ENCODE results near the gene ZNF467.

Gene ZNF467

DNA sequence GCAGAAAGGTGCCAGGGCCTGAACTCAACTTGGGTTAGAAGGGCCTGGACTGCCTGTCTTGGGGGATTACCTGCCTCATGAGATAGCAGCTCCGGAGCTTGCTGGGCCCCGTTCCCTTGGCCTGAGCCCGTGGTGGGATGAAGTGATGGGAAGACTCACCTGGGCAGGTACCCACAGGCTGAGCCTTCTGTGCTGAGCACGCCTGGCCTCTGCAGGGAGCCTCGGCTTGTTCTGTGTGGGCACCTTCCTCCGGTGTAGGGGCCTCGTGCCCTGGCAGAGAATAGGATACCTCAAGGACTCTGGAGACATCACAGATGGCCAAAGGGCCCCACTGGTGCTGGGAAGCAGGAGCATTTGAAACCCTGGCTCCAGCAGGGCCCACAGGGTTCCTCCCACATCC is 4.5 kb downstream of the ZNF467 start:
- H3K4me3 ChIP-seq (ENCODE audit: low read depth, low read length): no peak overlapping the region
- no peak for DNase-seq (ENCODE audit: low read depth)
- TF ChIP-seq, protein P1, sequence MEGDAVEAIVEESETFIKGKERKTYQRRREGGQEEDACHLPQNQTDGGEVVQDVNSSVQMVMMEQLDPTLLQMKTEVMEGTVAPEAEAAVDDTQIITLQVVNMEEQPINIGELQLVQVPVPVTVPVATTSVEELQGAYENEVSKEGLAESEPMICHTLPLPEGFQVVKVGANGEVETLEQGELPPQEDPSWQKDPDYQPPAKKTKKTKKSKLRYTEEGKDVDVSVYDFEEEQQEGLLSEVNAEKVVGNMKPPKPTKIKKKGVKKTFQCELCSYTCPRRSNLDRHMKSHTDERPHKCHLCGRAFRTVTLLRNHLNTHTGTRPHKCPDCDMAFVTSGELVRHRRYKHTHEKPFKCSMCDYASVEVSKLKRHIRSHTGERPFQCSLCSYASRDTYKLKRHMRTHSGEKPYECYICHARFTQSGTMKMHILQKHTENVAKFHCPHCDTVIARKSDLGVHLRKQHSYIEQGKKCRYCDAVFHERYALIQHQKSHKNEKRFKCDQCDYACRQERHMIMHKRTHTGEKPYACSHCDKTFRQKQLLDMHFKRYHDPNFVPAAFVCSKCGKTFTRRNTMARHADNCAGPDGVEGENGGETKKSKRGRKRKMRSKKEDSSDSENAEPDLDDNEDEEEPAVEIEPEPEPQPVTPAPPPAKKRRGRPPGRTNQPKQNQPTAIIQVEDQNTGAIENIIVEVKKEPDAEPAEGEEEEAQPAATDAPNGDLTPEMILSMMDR (IDR thresholded peaks at IDR 0.05; ENCODE audit: insufficient read depth, low read depth, low read length, missing control alignments): no peak

DNA sequence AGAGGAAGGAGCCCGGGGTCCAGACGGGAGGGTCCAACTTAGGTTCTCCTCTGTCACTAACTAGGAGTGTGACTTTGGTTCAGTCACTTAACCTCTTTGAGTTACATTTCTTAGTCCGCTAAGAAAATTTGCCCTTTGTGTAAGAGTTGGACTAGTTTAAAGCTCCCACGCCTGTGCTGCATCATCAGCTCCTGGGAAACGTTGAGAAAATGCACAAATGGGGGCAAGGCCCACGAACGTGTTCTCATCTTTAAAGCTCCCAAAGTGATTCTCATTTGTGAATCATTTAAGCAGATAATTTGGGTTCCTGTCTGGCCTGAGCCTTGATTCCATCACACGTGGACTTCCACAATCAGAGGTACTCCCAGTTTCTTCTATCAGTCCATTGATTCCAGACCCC is 6.3 kb downstream of the ZNF467 start:
- TF ChIP-seq, protein P1 (IDR thresholded peaks at IDR 0.05; ENCODE audit: insufficient read depth, low read depth, low read length, missing control alignments): no peak
- no peak for DNase-seq (ENCODE audit: low read depth)
- no peak overlapping the region for H3K4me3 ChIP-seq (ENCODE audit: low read depth, low read length)

- TF ChIP-seq, protein P1 (IDR thresholded peaks at IDR 0.05; ENCODE audit: insufficient read depth, low read depth, low read length, missing control alignments): no peak
- H3K4me3 ChIP-seq (ENCODE audit: low read depth, low read length): no peak overlapping the region
- DNase-seq (ENCODE audit: low read depth): no peak
Observed at GRCh38 chr7:149766135-149766675, 7.2 kb downstream of the ZNF467 start.

DNA sequence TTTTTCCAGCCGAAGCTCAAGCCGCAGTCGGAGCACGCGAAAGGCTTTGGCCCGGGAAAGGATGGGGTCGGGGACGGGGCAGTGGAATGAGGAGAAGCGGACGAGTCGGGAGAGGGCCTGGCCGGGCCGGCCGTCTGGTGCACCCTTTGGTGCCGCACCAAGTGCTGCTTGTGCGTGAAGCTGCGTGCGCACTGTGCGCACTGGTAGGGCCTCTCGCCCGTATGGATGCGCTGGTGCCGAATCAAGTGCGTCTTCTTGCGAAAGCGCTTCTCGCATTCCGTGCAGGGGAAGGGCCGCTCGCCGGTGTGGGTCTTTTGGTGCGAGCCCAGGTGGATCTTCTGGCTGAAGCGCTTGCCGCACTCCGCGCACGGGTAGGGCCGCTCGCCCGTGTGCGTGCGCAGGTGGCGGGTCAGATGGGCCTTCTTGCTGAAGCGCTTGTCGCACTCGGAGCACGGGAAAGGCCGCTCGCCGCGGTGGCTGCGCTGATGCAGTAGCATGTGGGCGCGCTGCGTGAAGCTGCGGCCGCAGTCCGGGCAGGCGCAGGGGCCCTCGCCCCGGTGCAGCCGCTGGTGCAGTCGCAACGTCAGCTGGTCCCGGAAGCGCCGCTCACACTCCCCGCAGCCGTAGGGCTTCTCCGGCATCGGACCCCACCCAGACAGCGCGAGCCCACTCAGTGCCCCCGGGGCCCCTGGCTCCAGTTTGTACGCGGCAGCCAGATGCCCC is 7.8 kb downstream of the ZNF467 start:
- TF ChIP-seq, protein P1 (IDR thresholded peaks at IDR 0.05; ENCODE audit: insufficient read depth, low read depth, low read length, missing control alignments): no peak
- H3K4me3 ChIP-seq (ENCODE audit: low read depth, low read length): no peak overlapping the region

DNA sequence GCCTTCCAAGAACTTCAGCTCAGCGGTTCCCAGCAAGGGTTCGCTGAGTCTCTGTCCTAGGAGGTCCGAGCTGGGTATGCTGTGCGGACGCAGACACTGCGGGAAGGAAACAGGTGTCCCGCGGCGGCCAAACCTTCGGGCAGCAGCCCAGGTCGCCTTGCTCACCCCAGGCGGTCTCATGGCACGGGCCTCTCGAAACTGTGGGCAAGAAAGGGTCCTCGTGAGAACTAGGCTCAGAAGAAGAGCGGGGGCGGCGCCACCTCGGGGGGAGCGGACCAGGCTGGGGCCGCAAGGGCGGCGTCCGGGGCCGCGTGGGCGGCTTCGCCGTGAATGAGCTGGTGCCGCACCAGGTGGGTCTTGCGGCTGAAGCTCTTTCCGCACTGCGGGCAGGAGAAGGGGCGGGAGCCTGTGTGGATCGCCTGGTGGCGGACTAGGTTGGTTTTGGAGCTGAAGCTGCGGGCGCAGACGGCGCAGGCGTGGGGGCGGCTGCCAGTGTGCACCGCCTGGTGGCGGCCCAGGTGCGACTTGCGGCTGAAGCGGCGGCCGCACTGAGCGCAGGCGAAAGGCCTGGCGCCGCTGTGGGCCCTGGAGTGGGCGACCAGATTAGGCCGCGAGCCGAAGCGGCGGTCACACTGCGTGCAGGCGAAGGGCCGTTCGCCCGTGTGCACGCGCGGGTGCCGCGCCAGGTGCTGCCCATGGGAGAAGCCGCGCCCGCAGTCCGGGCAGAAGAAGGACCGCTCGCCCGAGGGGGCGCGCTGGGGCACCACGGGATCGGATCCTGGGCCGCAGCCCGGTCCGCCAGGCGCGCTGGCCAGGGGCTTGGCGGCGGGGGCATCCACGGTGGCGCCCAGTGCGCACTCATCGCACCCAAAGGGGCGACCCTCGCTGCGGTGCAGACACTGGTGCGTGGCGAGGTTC is 8.6 kb downstream of the ZNF467 start:
- no peak overlapping the region for H3K4me3 ChIP-seq (ENCODE audit: low read depth, low read length)
- TF ChIP-seq, protein P1 (IDR thresholded peaks at IDR 0.05; ENCODE audit: insufficient read depth, low read depth, low read length, missing control alignments): no peak
- DNase-seq (ENCODE audit: low read depth): no peak

More for the DNA sequence above, 7.8 kb downstream of the ZNF467 start:
- no peak for DNase-seq (ENCODE audit: low read depth)

GRCh38 chr7:149763563-149764240 is 9.7 kb downstream of the ZNF467 start:
- H3K4me3 ChIP-seq (ENCODE audit: low read depth, low read length): no peak overlapping the region
- no peak for DNase-seq (ENCODE audit: low read depth)
- TF ChIP-seq, protein P1 (IDR thresholded peaks at IDR 0.05; ENCODE audit: insufficient read depth, low read depth, low read length, missing control alignments): no peak

Measured in GM12865 (cell line).